Measurements from ENCODE around the gene JAK2. TPM values are rescaled to one million over a fixed set of nuclear protein-coding genes. Genes with fewer than 3 reads are reported as not detected.

The JAK2 gene
- total RNA-seq, 1 donor from 2014 or later: 6.7 TPM

GRCh38 chr9:5122116-5122515 lies 137.0 kb downstream of the JAK2 start:
- TF ChIP-seq CTCF (IDR thresholded peaks at IDR 0.05; ENCODE audit: unreplicated experiment): no peak
- Mint-ChIP-seq H3K27ac (no peak overlapping the region), H3K4me1 (no peaks in the 10 kb centered on the region), H3K4me3 (no peak overlapping the region), H3K27me3 (ENCODE audit: low read depth) (no peaks in the 10 kb centered on the region), H3K36me3 (peaks cover 19% of the 10 kb centered on the region), H3K9me3 (peaks cover 11% of the 10 kb centered on the region)
- no peak for DNase-seq (ENCODE audit: low spot score in 2 of 2, unreplicated experiment in 2 of 2)

GRCh38 chr9:5122516-5122915 lies 137.4 kb downstream of the JAK2 start:
- peaks cover 11% of the 10 kb centered on the region for H3K9me3 Mint-ChIP-seq
- no peaks in the 10 kb centered on the region for H3K27me3 Mint-ChIP-seq (ENCODE audit: low read depth)
- no peak for TF ChIP-seq CTCF (IDR thresholded peaks at IDR 0.05; ENCODE audit: unreplicated experiment)
- peaks cover 19% of the 10 kb centered on the region for H3K36me3 Mint-ChIP-seq
- H3K27ac Mint-ChIP-seq: no peak overlapping the region
- H3K4me3 Mint-ChIP-seq: no peak overlapping the region
- no peaks in the 10 kb centered on the region for H3K4me1 Mint-ChIP-seq
- DNase-seq (ENCODE audit: low spot score in 2 of 2, unreplicated experiment in 2 of 2): no peak

- Mint-ChIP-seq H3K27ac (no peak overlapping the region), H3K27me3 (ENCODE audit: low read depth) (no peaks in the 10 kb centered on the region), H3K4me3 (no peak overlapping the region), H3K9me3 (peaks cover 35% of the 10 kb centered on the region), H3K4me1 (no peaks in the 10 kb centered on the region), H3K36me3 (peaks cover 9% of the 10 kb centered on the region)
- DNase-seq (ENCODE audit: low spot score in 2 of 2, unreplicated experiment in 2 of 2): no peak
- TF ChIP-seq CTCF (IDR thresholded peaks at IDR 0.05; ENCODE audit: unreplicated experiment): no peak
Measured at GRCh38 chr9:5140151-5140550, 155.1 kb downstream of the JAK2 start.

GRCh38 chr9:5144217-5144616 lies 159.1 kb downstream of the JAK2 start:
- Mint-ChIP-seq H3K9me3 (peaks cover 22% of the 10 kb centered on the region), H3K27ac (no peak overlapping the region), H3K27me3 (ENCODE audit: low read depth) (no peaks in the 10 kb centered on the region), H3K4me3 (no peak overlapping the region), H3K36me3 (peaks cover 6% of the 10 kb centered on the region), H3K4me1 (no peaks in the 10 kb centered on the region)
- TF ChIP-seq CTCF (IDR thresholded peaks at IDR 0.05; ENCODE audit: unreplicated experiment): no peak
- no peak for DNase-seq (ENCODE audit: low spot score in 2 of 2, unreplicated experiment in 2 of 2)

GRCh38 chr9:5146241-5146640 lies 161.2 kb downstream of the JAK2 start:
- Mint-ChIP-seq H3K9me3 (peaks cover 29% of the 10 kb centered on the region), H3K4me3 (no peak overlapping the region), H3K4me1 (no peaks in the 10 kb centered on the region), H3K27ac (no peak overlapping the region), H3K36me3 (peaks cover 6% of the 10 kb centered on the region), H3K27me3 (ENCODE audit: low read depth) (no peaks in the 10 kb centered on the region)
- TF ChIP-seq CTCF (IDR thresholded peaks at IDR 0.05; ENCODE audit: unreplicated experiment): no peak
- DNase-seq (ENCODE audit: low spot score in 2 of 2, unreplicated experiment in 2 of 2): no peak

Other genes starting within 250 kb of the JAK2 start
- gene AK3, start 244.1 kb upstream of the JAK2 start, total RNA-seq: 48.5 to 57.2 TPM (median 54.2 TPM) in 3 replicates
- gene RCL1, start 192.3 kb upstream of the JAK2 start, total RNA-seq: 21.2 to 22.8 TPM (median 21.4 TPM) in 3 replicates
- not detected in 3 replicates for gene INSL6, start 200.4 kb downstream of the JAK2 start, total RNA-seq
- not detected in 3 replicates for gene INSL4, start 246.1 kb downstream of the JAK2 start, total RNA-seq